Stomach (tissue), 4 donors: ENCODE measurements around the gene LARGE1.

Experiments used
- CTCF ChIP-seq, 7 experiments: fragments of 450-650 bp in 4 of 7; fragments of 200-600 bp in 3 of 7; sonication (generic) in 3 of 7; IDR thresholded peaks; one replicate each; pipeline ENCODE4 v1.5.1; 2016 to 2019; ENCODE audit warnings: antibody characterized with exemption in 7 of 7, control low read depth in 2 of 7, mild to moderate bottlenecking in 1 of 7
- EP300 ChIP-seq: sonication (generic); formaldehyde crosslinking; IDR thresholded peaks from one replicate; pipeline ENCODE4 v1.6.1; 2017; ENCODE audit warnings: antibody characterized with exemption
- POLR2A ChIP-seq, 4 donors: fragments of 450-650 bp; IDR thresholded peaks; one replicate each; pipeline ENCODE4 v1.6.1; 2016; ENCODE audit warnings: antibody characterized with exemption in 4 of 4, control low read depth in 2 of 4, mild to moderate bottlenecking in 1 of 4, moderate library complexity in 1 of 4
- POLR2AphosphoS5 ChIP-seq, 3 donors: sonication (generic); formaldehyde crosslinking; IDR thresholded peaks; one replicate each; pipeline ENCODE4 v1.6.1; 2016; ENCODE audit warnings: antibody characterized with exemption in 3 of 3

DNA sequence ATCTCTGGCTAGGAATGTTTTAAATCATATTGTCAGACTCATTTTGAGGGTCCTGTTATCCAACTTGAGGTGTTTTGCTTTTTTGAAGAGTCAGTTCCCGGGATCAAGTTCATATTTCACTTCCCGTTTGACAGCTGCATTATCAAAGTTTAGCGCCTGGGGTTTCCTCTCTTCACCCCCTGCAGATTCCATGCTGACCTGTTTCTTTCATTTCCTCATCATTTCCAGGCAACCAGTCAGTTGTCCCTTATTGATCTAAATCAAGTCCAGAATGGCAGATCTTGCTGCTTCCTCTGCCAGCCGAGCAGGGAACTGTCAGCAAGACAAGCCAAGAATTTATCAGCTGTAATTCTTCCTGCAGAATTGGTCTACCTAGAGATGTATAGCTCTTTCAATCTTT is 664.5 kb downstream of the LARGE1 start:
- no peak for TF ChIP-seq CTCF (IDR thresholded peaks at IDR 0.05)
- no peak for TF ChIP-seq EP300
- no peak for TF ChIP-seq POLR2A (IDR thresholded peaks at IDR 0.05)
- TF ChIP-seq POLR2AphosphoS5 (IDR thresholded peaks at IDR 0.05) = no peak
